Esophagus muscularis mucosa (tissue), 4 donors: ENCODE measurements around the gene TPO. TPM values are rescaled to one million over a fixed set of nuclear protein-coding genes. Genes with fewer than 3 reads are reported as not detected.

Experiments
- DNase-seq: peaks from one replicate; pipeline ENCODE4 v3.0.0-alpha.2; 2017; ENCODE audit errors: extremely low spot score
- H3K27ac ChIP-seq, 4 donors: fragments of 200-600 bp; sonication (generic); replicated peaks in 1 of 4; 1 replicate in 3 of 4; 2 replicates in 1 of 4; pipeline ENCODE4 v1.5.1; 2016 to 2019; ENCODE audit warnings: mild to moderate bottlenecking in 1 of 4
- H3K27me3 ChIP-seq, 4 donors: fragments of 200-600 bp; sonication (generic); one replicate each; pipeline versions ENCODE4 v1.5.1 to v1.6.0; 2016 to 2019
- H3K36me3 ChIP-seq, 4 donors: fragments of 200-600 bp; sonication (generic); one replicate each; pipeline ENCODE4 v1.5.1; 2016 to 2019
- H3K4me1 ChIP-seq, 4 donors: fragments of 200-600 bp; sonication (generic); one replicate each; pipeline ENCODE4 v1.5.1; 2016 to 2019
- H3K4me3 ChIP-seq, 4 donors: fragments of 200-600 bp; sonication (generic); 1 replicate in 2 of 4; 2 replicates in 2 of 4; pipeline ENCODE4 v1.5.1; 2016 to 2019; ENCODE audit warnings: mild to moderate bottlenecking in 4 of 4, moderate library complexity in 1 of 4
- H3K9me3 ChIP-seq, 4 donors: fragments of 200-600 bp; sonication (generic); 1 replicate in 3 of 4; 2 replicates in 1 of 4; pipeline ENCODE4 v1.5.1; 2016 to 2019
- EP300 ChIP-seq: sonication (generic); formaldehyde crosslinking; IDR thresholded peaks from one replicate; pipeline ENCODE4 v1.6.1; 2017; ENCODE audit warnings: antibody characterized with exemption
- POLR2A ChIP-seq: fragments of 450-650 bp; IDR thresholded peaks from one replicate; pipeline ENCODE4 v1.6.1; 2017; ENCODE audit warnings: antibody characterized with exemption, moderate library complexity, mild to moderate bottlenecking, low read depth
- POLR2AphosphoS5 ChIP-seq, 2 donors: sonication (generic); formaldehyde crosslinking; IDR thresholded peaks; one replicate each; pipeline ENCODE4 v1.6.1; 2017; ENCODE audit warnings: antibody characterized with exemption in 2 of 2
- WGBS: methylation state at CpG from one replicate; pipeline ENCODE4 v1.1.5; 2018; 5-methylcytosine and 5-hydroxymethylcytosine counted together
- intact Hi-C: fragments of 100-400 bp; cut with DNase I; formaldehyde crosslinking; loops from one replicate; pipeline ENCODE4 v1.15.1; 2023
- total RNA-seq, 4 donors: library from RNA; depleted of rRNA; stranded (reverse); fragments of >200 nt; gene quantifications; one replicate each; pipeline versions ENCODE4 v1.1.0 to v1.2.1, GENCODE V29; 2016
- TF ChIP-seq, protein P1 (sequence below), 3 experiments: fragments of 200-600 bp in 2 of 3; fragments of 450-650 bp in 1 of 3; sonication (generic) in 2 of 3; IDR thresholded peaks; one replicate each; pipeline ENCODE4 v1.5.1; 2017 to 2019; ENCODE audit warnings: antibody characterized with exemption in 3 of 3, mild to moderate bottlenecking in 2 of 3, moderate library complexity in 1 of 3

Gene TPO
- total RNA-seq, 4 donors from 2014 or later = 7.1 to 18.4 (median 10.4) TPM

- Histone ChIP-seq H3K4me3 (no peak overlapping the region), H3K27me3 (peaks cover 0 to 17% (median 0%) of the 10 kb centered on the region in 4 donors), H3K36me3 (no peaks in the 10 kb centered on the region), H3K27ac (no peak overlapping the region), H3K4me1 (peaks cover 0 to 16% (median 8%) of the 10 kb centered on the region in 4 donors), H3K9me3 (no peaks in the 10 kb centered on the region)
- DNase-seq = no peak
- WGBS = 79% methylated on average over 11 of the region's 11 CpGs
- TF ChIP-seq POLR2A = no peak
- TF ChIP-seq, protein P1, sequence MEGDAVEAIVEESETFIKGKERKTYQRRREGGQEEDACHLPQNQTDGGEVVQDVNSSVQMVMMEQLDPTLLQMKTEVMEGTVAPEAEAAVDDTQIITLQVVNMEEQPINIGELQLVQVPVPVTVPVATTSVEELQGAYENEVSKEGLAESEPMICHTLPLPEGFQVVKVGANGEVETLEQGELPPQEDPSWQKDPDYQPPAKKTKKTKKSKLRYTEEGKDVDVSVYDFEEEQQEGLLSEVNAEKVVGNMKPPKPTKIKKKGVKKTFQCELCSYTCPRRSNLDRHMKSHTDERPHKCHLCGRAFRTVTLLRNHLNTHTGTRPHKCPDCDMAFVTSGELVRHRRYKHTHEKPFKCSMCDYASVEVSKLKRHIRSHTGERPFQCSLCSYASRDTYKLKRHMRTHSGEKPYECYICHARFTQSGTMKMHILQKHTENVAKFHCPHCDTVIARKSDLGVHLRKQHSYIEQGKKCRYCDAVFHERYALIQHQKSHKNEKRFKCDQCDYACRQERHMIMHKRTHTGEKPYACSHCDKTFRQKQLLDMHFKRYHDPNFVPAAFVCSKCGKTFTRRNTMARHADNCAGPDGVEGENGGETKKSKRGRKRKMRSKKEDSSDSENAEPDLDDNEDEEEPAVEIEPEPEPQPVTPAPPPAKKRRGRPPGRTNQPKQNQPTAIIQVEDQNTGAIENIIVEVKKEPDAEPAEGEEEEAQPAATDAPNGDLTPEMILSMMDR (IDR thresholded peaks at IDR 0.05) = no peak
- TF ChIP-seq POLR2AphosphoS5 (IDR thresholded peaks at IDR 0.05) = no peak
- no peak for TF ChIP-seq EP300
- intact Hi-C loops = loop anchor here (10.0 kb wide), 1 partner anchor 588 kb away; the partner anchor contains the start of gene SNTG2
Observed at GRCh38 chr2:1542971-1543370, 129.7 kb downstream of the TPO start.

GRCh38 chr2:1543776-1544477 lies 130.7 kb downstream of the TPO start:
- Histone ChIP-seq H3K4me1 (peaks cover 0 to 16% (median 8%) of the 10 kb centered on the region in 4 donors), H3K36me3 (no peaks in the 10 kb centered on the region), H3K27ac (no peak overlapping the region), H3K9me3 (no peaks in the 10 kb centered on the region), H3K4me3 (no peak overlapping the region), H3K27me3 (peaks cover 0 to 15% (median 0%) of the 10 kb centered on the region in 4 donors)
- intact Hi-C loops = loop anchor here (10.0 kb wide), 1 partner anchor 589 kb away; the partner anchor contains the start of gene SNTG2
- DNase-seq = no peak
- WGBS = 100% methylated on average over 8 of the region's 14 CpGs
- no peak for TF ChIP-seq POLR2A
- no peak for TF ChIP-seq POLR2AphosphoS5 (IDR thresholded peaks at IDR 0.05)
- TF ChIP-seq, protein P1 (IDR thresholded peaks at IDR 0.05) = no peak
- no peak for TF ChIP-seq EP300

DNA sequence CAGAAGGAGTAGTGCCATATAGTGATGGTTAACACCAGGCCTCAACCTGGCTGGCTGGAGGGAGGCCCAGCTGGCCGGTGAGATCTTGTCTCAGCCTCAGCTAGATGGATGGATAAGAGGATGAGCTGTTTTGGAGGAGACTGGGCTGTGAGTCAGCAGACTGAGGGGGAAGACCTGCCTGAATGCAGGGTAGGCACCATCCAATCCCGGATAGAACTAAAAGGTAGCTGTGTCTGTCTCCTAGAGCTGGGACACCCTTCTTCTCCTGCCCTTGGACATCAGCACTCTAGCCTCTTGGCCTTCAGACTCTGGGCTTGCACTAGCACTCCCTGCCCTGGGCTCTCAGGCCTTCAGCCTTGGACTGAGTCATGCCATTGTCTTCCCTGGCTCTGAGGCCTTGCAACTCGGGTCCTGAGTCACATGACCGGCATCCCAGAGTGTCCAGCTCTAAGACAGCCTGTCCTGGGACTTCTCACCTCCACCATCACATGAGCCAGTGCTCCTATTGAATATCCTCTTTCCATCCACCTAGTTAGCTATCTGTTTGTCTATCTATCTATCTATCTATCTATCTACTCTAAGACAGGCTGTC lies 131.3 kb downstream of the TPO start:
- peaks cover 0 to 16% (median 0%) of the 10 kb centered on the region in 4 donors for H3K27me3 ChIP-seq
- no peaks in the 10 kb centered on the region for H3K9me3 ChIP-seq
- 75% methylated on average over 4 of the region's 4 CpGs for WGBS
- peaks cover 0 to 16% (median 8%) of the 10 kb centered on the region in 4 donors for H3K4me1 ChIP-seq
- TF ChIP-seq, protein P1 (IDR thresholded peaks at IDR 0.05) = no peak
- TF ChIP-seq POLR2AphosphoS5 (IDR thresholded peaks at IDR 0.05) = no peak
- no peak for TF ChIP-seq POLR2A
- TF ChIP-seq EP300 = no peak
- H3K36me3 ChIP-seq = no peaks in the 10 kb centered on the region
- no peak overlapping the region for H3K4me3 ChIP-seq
- no peak overlapping the region for H3K27ac ChIP-seq
- no peak for DNase-seq
- intact Hi-C loops = loop anchor here (5.0 to 10.0 kb wide), 2 partner anchors 590 to 827 kb away; partner anchors contain the start of gene SNTG2

DNA sequence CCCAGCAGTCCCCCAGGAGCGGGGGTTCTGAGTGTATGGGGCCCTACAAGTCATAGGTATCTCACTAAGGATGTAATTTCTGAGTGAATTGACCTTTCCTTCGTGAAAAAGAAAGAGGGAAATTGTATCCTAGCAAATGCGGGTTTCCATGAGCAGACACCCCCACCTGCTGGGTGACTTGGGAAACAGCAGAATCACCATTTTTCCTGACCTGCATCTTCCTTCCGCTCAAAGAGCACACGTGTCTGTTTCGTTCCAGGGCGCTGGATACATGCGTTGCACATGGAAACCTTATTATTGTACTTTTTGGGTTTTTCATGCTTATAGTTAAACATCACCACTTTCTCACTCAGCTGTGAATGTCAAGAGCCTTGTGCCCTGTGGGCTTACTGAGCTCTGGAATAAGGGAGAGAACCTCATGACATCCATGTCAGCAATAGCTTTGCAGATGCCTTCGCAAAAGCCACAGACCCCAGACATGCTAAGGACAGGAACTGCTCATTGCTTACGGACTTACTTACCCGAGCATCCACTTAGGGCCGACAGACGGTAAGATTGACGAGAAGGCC lies 132.8 kb downstream of the TPO start:
- TF ChIP-seq POLR2A = no peak
- TF ChIP-seq, protein P1 (IDR thresholded peaks at IDR 0.05) = peak; percentile 70 to 79 (median 75)
- TF ChIP-seq POLR2AphosphoS5 (IDR thresholded peaks at IDR 0.05) = peak in 1 of 2 donors; percentile 13

More for the DNA sequence above, 132.8 kb downstream of the TPO start:
- Histone ChIP-seq H3K4me1 (peaks cover 7 to 27% (median 17%) of the 10 kb centered on the region in 4 donors), H3K27me3 (peaks cover 0 to 20% (median 4%) of the 10 kb centered on the region in 4 donors), H3K4me3 (no peak overlapping the region), H3K9me3 (no peaks in the 10 kb centered on the region), H3K36me3 (no peaks in the 10 kb centered on the region), H3K27ac (peak overlapping the region in 1 of 4 donors; percentile 10)
- intact Hi-C loops = loop anchor here (5.0 to 10.0 kb wide), 2 partner anchors 591 to 829 kb away; partner anchors contain the start of gene SNTG2
- no peak for DNase-seq
- 30% methylated on average over 14 of the region's 14 CpGs for WGBS
